DOHH2 (cell line): ENCODE data around the gene C9orf43.

ENCODE experiments used
- CTCF ChIP-seq: fragments of 200-600 bp; sonication (generic); IDR thresholded peaks from one replicate; pipeline ENCODE4 v1.5.1; 2014; ENCODE audit warnings: antibody characterized with exemption, mild to moderate bottlenecking, low read depth, low read length; ENCODE audit not compliant: poor library complexity, severe bottlenecking
- EZH2phosphoT487 ChIP-seq: fragments of 200-600 bp; sonication (generic); IDR thresholded peaks from 2 replicates; pipeline ENCODE4 v1.6.1; 2017; ENCODE audit warnings: borderline replicate concordance, mild to moderate bottlenecking, antibody characterized with exemption, low read length, moderate library complexity, mixed read lengths

- TF ChIP-seq CTCF = no peak
- no peak for TF ChIP-seq EZH2phosphoT487
These were observed 22.9 kb upstream of the C9orf43 start for GRCh38 chr9:113387560-113388230.
